CD14-positive monocyte (primary cell): ENCODE measurements around the gene BMP2. TPM values are rescaled to one million over a fixed set of nuclear protein-coding genes. Genes with fewer than 3 reads are reported as not detected.

Experiments
- DNase-seq, 3 donors: peaks; one replicate each; pipeline ENCODE4 v3.0.0-alpha.2; 2011 to 2022
- H2AFZ ChIP-seq: 2 replicates; pipeline ENCODE4 v1.6.0; 2012; ENCODE audit warnings: mild to moderate bottlenecking, low read depth, low read length, inconsistent platforms; ENCODE audit not compliant: insufficient read depth, poor library complexity, severe bottlenecking
- H3K27ac ChIP-seq, 2 donors: 1 replicate in 1 of 2; 2 replicates in 1 of 2; pipeline ENCODE4 v1.5.1; 2012 to 2013; ENCODE audit warnings: low read length in 2 of 2, control low read depth in 1 of 2, inconsistent platforms in 1 of 2, low read depth in 1 of 2, mild to moderate bottlenecking in 1 of 2
- H3K27me3 ChIP-seq, 2 donors: one replicate each; pipeline versions ENCODE4 v1.6.0 to v1.6.1; 2011 to 2013; ENCODE audit warnings: low read length in 2 of 2; ENCODE audit not compliant: control insufficient read depth in 2 of 2, insufficient read depth in 2 of 2
- H3K36me3 ChIP-seq, 2 donors: replicated peaks in 1 of 2; 1 replicate in 1 of 2; 2 replicates in 1 of 2; pipeline versions ENCODE4 v1.5.1 to v1.6.1; 2012 to 2013; ENCODE audit warnings: low read length in 2 of 2, control low read depth in 1 of 2, inconsistent platforms in 1 of 2, mild to moderate bottlenecking in 1 of 2; ENCODE audit not compliant: insufficient read depth in 2 of 2, control insufficient read depth in 1 of 2
- H3K4me1 ChIP-seq, 2 donors: 1 replicate in 1 of 2; 2 replicates in 1 of 2; pipeline versions ENCODE4 v1.5.1 to v1.6.1; 2012 to 2013; ENCODE audit warnings: low read length in 2 of 2, control low read depth in 1 of 2, inconsistent platforms in 1 of 2, mild to moderate bottlenecking in 1 of 2, moderate library complexity in 1 of 2; ENCODE audit not compliant: insufficient read depth in 2 of 2, control insufficient read depth in 1 of 2
- H3K4me2 ChIP-seq: replicated peaks from 2 replicates; pipeline ENCODE3; 2012; ENCODE audit warnings: low read length, moderate library complexity, mild to moderate bottlenecking; ENCODE audit not compliant: poor library complexity, severe bottlenecking; ENCODE audit errors: extremely low read depth
- H3K4me3 ChIP-seq, 3 experiments: fragments of 200-600 bp in 1 of 3; sonication (generic) in 1 of 3; replicated peaks in 1 of 3; 1 replicate in 2 of 3; 2 replicates in 1 of 3; pipeline ENCODE4 v1.5.1; 2011 to 2013; ENCODE audit warnings: low read length in 3 of 3, mild to moderate bottlenecking in 3 of 3, control low read depth in 2 of 3, low read depth in 2 of 3, inconsistent platforms in 1 of 3, moderate library complexity in 1 of 3
- H3K79me2 ChIP-seq: 2 replicates; pipeline ENCODE4 v1.6.0; 2012; ENCODE audit warnings: mild to moderate bottlenecking, control low read depth, inconsistent platforms, low read length, moderate library complexity; ENCODE audit not compliant: insufficient read depth
- H3K9ac ChIP-seq: 2 replicates; pipeline ENCODE4 v1.6.0; 2017; ENCODE audit warnings: low read length, mild to moderate bottlenecking; ENCODE audit not compliant: insufficient read depth, poor library complexity, severe bottlenecking
- H3K9me3 ChIP-seq, 2 donors: replicated peaks in 1 of 2; 1 replicate in 1 of 2; 2 replicates in 1 of 2; pipeline versions ENCODE4 v1.5.1 to v1.6.1; 2012 to 2013; ENCODE audit warnings: low read length in 2 of 2, control low read depth in 1 of 2; ENCODE audit not compliant: control insufficient read depth in 1 of 2, insufficient read depth in 1 of 2
- H4K20me1 ChIP-seq: 2 replicates; pipeline ENCODE4 v1.6.0; 2012; ENCODE audit warnings: mild to moderate bottlenecking, low read length, control low read depth, moderate library complexity; ENCODE audit not compliant: insufficient read depth
- H3K27ac Mint-ChIP-seq, 7 donors: one replicate each; pipeline ENCODE4 v1.8.0; 2020; ENCODE audit warnings: mild to moderate bottlenecking in 7 of 7, mixed read lengths in 7 of 7, moderate library complexity in 6 of 7, inconsistent platforms in 2 of 7
- H3K27me3 Mint-ChIP-seq, 3 donors: one replicate each; pipeline ENCODE4 v1.8.0; 2021 to 2022; ENCODE audit warnings: low read depth in 3 of 3, mild to moderate bottlenecking in 3 of 3, mixed read lengths in 3 of 3, moderate library complexity in 3 of 3, inconsistent platforms in 1 of 3
- H3K36me3 Mint-ChIP-seq, 2 donors: one replicate each; pipeline ENCODE4 v1.8.0; 2020; ENCODE audit warnings: mixed read lengths in 2 of 2, inconsistent platforms in 1 of 2, mild to moderate bottlenecking in 1 of 2
- H3K4me1 Mint-ChIP-seq: one replicate; pipeline ENCODE4 v1.8.0; 2020; ENCODE audit warnings: mild to moderate bottlenecking, mixed read lengths
- H3K4me3 Mint-ChIP-seq, 2 donors: one replicate each; pipeline ENCODE4 v1.8.0; 2020; ENCODE audit warnings: mild to moderate bottlenecking in 2 of 2, mixed read lengths in 2 of 2, moderate library complexity in 1 of 2
- H3K9me3 Mint-ChIP-seq, 7 donors: one replicate each; pipeline ENCODE4 v1.8.0; 2020 to 2022; ENCODE audit warnings: mixed read lengths in 7 of 7, mild to moderate bottlenecking in 6 of 7, moderate library complexity in 6 of 7, inconsistent platforms in 2 of 7
- CTCF ChIP-seq: fragments of 200-600 bp; IDR thresholded peaks from one replicate; pipeline ENCODE4 v1.8.0; 2022; ENCODE audit warnings: antibody characterized with exemption, mild to moderate bottlenecking
- WGBS: methylation state at CpG from one replicate; pipeline ENCODE4 v1.1.5; 2013; ENCODE audit warnings: missing lambda C conversion rate; ENCODE audit not compliant: insufficient coverage; 5-methylcytosine and 5-hydroxymethylcytosine counted together
- intact Hi-C, 2 donors: fragments of 100-400 bp; cut with micrococcal nuclease; formaldehyde crosslinking; loops; one replicate each; pipeline versions ENCODE4 v1.15.0 to v1.15.1; 2023
- polyA minus RNA-seq: library from RNA; depleted of rRNA, polyadenylated mRNA; stranded (reverse); fragments of >200 nt; gene quantifications from 2 replicates; pipeline ENCODE4 v1.2.3, GENCODE V29; 2012
- polyA plus RNA-seq, 3 donors: library from polyadenylated mRNA; depleted of rRNA in 1 of 3; unstranded in 2 of 3; stranded (reverse) in 1 of 3; fragments of 300-500 nt in 2 of 3; fragments of >200 nt in 1 of 3; fragmentation: Illumina TruSeq in 2 of 3; gene quantifications; 1 replicate in 2 of 3; 2 replicates in 1 of 3; pipeline ENCODE4 v1.2.3, GENCODE V29; 2012 to 2021
- total RNA-seq, 12 experiments: library from RNA in 1 of 12; stranded (reverse) in 1 of 12; fragments of 120-200 nt in 1 of 12; gene quantifications; one replicate each; pipeline ENCODE4 v1.2.4 and lab custom pipeline; 2013 to 2026; ENCODE audit warnings: mixed read lengths in 6 of 12, inconsistent platforms in 1 of 12

BMP2 gene
- 0.08 TPM for total RNA-seq (2013)
- under 1 TPM in 1 of 3 donors, not detected in 2; 0.07 TPM for polyA plus RNA-seq
- polyA minus RNA-seq = 0.08 and 0.14 TPM in 2 replicates
- 0.10 to 1.3 (median 0.58) reads per million in 11 experiments for total RNA-seq (lab: John Stamatoyannopoulos, UW)

- Histone ChIP-seq H3K79me2 (no peaks in the 10 kb centered on the region), H3K4me1 (peaks cover 10 to 16% of the 10 kb centered on the region in 2 donors), H4K20me1 (no peaks in the 10 kb centered on the region), H3K9ac (peak within 1 kb of the TSS; percentile 30), H3K9me3 (peaks cover 4 to 21% of the 10 kb centered on the region in 2 donors), H3K4me3 (peak within 1 kb of the TSS; percentile 30 to 71 (median 54)), H3K27ac (no peak within 1 kb of the TSS), H2AFZ (peak within 1 kb of the TSS; percentile 52), H3K27me3 (peaks cover 66 to 70% of the 10 kb centered on the region in 2 donors), H3K4me2 (peak within 1 kb of the TSS; percentile 80), H3K36me3 (no peaks in the 10 kb centered on the region)
- Mint-ChIP-seq H3K36me3 (peaks cover 4 to 7% of the 10 kb centered on the region in 2 donors), H3K9me3 (peaks cover 0 to 12% (median 2%) of the 10 kb centered on the region in 7 donors), H3K27ac (no peak within 1 kb of the TSS), H3K4me3 (peak within 1 kb of the TSS; percentile 74 to 84), H3K4me1 (peaks cover 15% of the 10 kb centered on the region), H3K27me3 (peaks cover 59 to 80% (median 61%) of the 10 kb centered on the region in 3 donors)
- WGBS = under 1% methylated on average over 111 of the region's 112 CpGs
- intact Hi-C loops = loop anchor here in 1 of 2 donors (5.0 to 10.0 kb wide), 2 partner anchors 325 to 517 kb away; no protein-coding TSS in a partner anchor
- no peak for TF ChIP-seq CTCF
- peak in 1 of 3 donors; percentile 6 for DNase-seq
These were observed at the start of gene BMP2 for GRCh38 chr20:6767536-6768227. TSS of gene BMP2 (plus strand) at chr20:6767686. CDS start at chr20:6770127, 2,441 bp downstream.

- Histone ChIP-seq H3K27me3 (peaks cover 17 to 18% of the 10 kb centered on the region in 2 donors), H2AFZ (no peak overlapping the region), H3K27ac (no peak overlapping the region), H3K36me3 (no peaks in the 10 kb centered on the region), H3K79me2 (no peaks in the 10 kb centered on the region), H3K4me2 (no peak overlapping the region), H3K4me3 (no peak overlapping the region), H4K20me1 (no peaks in the 10 kb centered on the region), H3K9ac (no peak overlapping the region), H3K4me1 (peaks cover 10 to 12% of the 10 kb centered on the region in 2 donors), H3K9me3 (no peaks in the 10 kb centered on the region)
- intact Hi-C loops = no loop called here
- no peak for DNase-seq
- H3K4me3 Mint-ChIP-seq = peak overlapping the region in 1 of 2 donors; percentile 32
- H3K36me3 Mint-ChIP-seq = no peaks in the 10 kb centered on the region
- peak overlapping the region in 1 of 7 donors; percentile 9 for H3K27ac Mint-ChIP-seq
- peaks cover 12% of the 10 kb centered on the region for H3K4me1 Mint-ChIP-seq
- TF ChIP-seq CTCF = no peak
- H3K27me3 Mint-ChIP-seq = peaks cover 10 to 21% (median 10%) of the 10 kb centered on the region in 3 donors
- H3K9me3 Mint-ChIP-seq = peaks cover 0 to 12% (median 0%) of the 10 kb centered on the region in 7 donors
- WGBS = 57% methylated on average over 1 of the region's 7 CpGs
These were observed 48.7 kb upstream of the BMP2 start for GRCh38 chr20:6718662-6719368.
